Fibroblast of skin of left quadriceps (primary cell): Measurements from ENCODE around the gene KLHL40.
"Not testable (repeated sequence)": the region's sequence is repeated elsewhere in the genome, so short reads cannot be mapped to it uniquely, and the experiment has no call there.

Source experiments
- DNase-seq, 2 experiments: peaks; one replicate each; pipeline ENCODE4 v3.0.0-alpha.2; 2013; ENCODE audit warnings: low read depth in 2 of 2

Gene KLHL40

DNA sequence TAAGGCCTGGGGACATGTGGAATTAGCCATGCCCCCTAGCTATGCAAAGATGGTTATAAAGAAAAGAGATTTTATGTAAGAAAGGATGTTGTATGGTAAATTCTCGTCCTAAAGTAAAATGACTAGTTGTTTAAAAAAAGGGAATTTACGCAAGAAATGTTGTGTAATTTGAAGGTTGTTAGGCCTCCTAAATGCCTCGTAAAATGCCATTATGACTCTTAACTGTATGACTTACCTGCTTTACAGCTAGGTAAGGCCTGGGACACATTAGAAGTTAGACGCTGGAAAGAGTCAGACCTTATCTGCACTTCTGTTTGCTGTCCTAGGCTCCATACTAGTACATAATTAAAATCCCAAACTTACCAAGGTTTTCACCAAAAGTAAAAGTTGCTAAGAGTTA lies 34.8 kb downstream of the KLHL40 start:
- DNase-seq, result no peak

GRCh38 chr3:42721690-42722089 lies 36.4 kb downstream of the KLHL40 start:
- DNase-seq, result no peak

DNA sequence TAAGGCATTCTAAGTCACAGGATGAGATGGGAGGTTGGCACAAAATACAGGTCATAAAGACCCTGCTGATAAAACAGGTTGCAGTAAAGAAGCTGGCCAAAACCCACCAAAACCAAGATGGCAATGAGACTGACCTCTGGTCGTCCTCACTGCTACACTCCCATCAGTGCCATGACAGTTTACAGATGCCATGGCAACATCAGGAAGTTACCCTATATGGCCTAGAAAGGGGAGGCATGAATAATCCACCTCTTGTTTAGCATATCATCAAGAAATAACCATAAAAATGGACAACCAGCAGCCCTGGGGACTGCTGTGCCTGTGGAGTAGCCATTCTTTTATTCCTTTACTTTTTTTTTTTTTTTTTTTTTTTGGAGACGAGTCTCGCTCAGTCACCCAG lies 37.1 kb downstream of the KLHL40 start:
- not testable (repeated sequence) for DNase-seq

DNA sequence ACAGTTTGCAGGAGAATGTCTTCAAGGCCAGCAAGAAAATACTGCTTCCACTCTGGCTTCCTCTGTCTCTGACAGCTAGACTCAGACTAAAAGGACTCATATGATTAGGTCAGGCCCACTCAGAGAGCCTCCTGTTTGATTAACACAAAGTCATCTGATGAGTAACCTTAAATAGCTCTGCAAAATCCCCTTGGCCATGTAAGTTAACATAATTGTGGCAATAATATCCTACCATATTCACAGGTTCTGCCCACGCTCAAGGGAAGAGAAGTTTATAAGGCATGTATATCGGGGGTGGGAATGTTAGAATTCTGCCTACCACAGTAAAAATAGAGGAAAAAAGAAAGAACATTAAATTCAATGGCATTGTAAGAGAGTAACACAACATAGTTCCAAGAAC lies 37.9 kb downstream of the KLHL40 start:
- no peak for DNase-seq

DNA sequence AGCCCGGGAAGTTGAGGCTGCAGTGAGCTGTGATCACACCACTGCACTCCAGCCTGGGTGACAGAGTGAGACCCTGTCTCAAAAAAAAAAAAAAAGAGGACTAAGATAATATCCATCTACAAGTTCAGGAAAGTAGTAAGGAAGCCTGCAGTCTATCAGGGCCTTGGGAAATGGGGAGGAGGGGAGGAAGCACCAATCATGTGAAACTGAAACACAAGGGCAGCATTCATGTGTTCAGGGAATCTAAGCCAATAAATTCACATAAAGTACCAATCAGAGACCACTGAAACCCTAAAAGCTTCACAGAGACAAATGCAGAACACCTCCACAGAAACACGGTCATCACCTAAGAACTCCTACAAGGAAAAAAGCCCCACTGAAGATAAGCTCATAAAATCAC lies 40.1 kb downstream of the KLHL40 start:
- no peak for DNase-seq

- DNase-seq, result no peak
Measured at GRCh38 chr3:42728056-42728455, 42.7 kb downstream of the KLHL40 start.

GRCh38 chr3:42728668-42729364 lies 43.5 kb downstream of the KLHL40 start:
- no peak for DNase-seq

DNA sequence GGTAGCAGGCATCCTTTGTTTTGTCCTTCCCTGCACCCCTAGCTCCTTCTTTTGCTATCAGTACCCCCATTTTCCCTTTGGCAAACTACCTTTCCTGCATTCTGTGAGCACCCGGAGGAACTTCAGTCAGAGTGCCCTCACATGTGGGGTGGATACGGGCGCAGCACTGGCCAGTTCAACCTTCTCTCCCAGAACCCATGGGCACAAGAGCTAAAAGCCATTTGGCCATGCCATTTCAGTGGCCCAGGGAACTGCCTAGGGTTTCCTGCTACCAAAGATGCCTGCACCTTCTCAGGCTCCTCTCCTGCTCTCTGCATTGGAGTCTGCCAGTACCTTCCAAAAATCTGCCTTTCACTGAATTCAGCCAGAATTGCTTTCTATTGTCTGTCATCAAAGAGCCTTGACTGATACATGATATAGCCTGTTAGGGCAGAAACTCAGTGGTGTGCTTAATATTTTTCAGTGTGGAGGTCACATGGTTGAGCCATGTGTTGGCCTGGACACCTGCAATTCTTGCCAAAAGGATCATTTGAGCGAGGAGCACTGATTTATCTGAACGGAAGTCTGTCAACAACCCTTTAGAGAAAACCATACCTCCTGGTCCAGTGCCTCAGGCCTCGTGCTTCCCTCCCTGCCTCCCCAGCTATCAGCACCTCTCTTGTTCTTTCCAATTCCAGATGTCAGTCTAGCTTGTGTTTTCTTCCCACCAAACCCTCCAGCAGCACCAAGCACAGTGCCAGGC lies 44.2 kb downstream of the KLHL40 start:
- DNase-seq, result no peak

DNA sequence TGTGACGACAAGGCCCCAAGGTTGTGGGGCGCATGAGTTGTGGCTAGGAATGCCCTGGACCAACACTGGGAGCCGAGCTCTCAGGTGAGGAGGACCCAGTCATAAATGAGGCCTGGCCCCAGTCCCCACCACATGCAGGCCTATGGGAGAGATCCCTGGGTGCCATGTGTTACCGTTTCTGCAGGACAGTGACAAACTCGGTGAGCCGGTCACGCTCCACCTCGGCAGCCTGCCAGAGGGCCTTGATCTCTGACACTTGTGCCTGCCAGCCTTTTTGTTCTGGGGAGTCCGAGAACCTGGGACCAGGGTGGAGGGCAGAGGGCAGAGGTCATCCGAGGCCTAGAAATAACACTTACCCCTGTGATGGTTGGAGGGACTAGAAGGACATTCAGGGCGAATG lies 45.0 kb downstream of the KLHL40 start:
- DNase-seq, result no peak

DNA sequence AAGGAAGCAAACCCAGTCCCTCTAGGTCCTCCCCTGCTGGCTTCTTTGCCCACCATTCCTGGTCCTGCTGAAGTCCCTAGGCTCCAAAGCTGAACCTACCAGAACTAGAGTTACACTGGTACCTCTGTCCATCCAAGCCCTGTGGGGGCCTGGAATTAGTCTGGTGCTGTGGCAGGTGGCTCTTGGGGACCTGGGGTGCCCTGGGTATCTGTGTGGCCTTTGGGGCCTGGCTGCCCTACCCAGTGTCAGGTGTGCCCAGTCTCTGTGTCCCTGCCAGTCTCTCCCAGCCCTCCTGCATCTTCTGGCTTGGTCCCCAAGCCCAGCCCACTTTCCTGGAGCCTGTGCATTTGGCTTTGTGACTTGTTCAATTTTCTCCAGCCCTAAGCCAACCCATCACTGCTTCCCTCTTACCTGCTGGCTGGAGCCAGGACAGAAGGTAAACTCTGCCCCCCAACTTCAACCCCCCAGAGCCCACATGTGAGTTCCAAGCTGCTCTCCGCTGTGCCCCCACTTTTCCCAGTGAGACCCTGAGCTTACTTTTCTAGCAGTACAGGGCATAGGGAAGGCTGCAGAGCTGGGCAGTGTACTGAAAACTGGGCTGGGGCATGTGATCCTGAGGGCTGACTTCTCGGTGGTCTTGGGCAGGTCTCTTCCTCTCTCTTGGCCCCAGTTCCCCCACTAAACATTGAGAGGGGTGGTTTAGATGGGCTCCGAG lies 45.5 kb downstream of the KLHL40 start:
- no peak for DNase-seq

GRCh38 chr3:42731476-42732195 lies 46.3 kb downstream of the KLHL40 start:
- no peak for DNase-seq

- no peak for DNase-seq
Measured at GRCh38 chr3:42732196-42732828, 47.0 kb downstream of the KLHL40 start.

DNA sequence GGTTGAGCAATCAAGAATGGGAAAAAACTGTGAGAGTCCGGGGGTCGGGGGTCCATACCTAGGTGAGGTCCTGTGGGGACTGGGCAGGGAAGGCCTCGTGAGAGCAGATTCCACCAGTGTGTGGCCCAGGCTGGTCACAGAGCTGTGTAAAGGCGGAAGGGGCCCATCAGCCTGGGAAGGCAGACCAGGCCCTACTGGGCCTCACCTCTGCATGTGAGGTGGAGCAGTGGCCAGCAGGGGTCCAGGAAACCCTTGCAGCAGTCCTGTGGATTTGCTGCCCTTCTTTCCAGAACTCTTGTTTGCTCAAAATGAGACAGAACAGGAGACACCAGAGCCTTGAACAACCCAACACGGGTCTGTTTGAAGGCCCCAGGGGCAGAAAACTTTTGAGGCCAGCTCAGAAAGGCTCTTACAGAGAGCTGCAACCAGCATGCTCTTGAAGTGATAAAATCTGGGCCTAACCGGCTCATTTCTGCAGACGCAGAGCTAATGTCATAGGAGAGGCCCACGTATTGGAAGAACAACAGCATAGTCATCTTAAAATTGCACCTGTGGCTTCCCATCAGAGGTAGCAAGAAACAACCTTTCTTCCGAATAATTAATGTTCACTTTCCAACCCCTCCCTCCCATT lies 47.6 kb downstream of the KLHL40 start:
- no peak for DNase-seq

DNA sequence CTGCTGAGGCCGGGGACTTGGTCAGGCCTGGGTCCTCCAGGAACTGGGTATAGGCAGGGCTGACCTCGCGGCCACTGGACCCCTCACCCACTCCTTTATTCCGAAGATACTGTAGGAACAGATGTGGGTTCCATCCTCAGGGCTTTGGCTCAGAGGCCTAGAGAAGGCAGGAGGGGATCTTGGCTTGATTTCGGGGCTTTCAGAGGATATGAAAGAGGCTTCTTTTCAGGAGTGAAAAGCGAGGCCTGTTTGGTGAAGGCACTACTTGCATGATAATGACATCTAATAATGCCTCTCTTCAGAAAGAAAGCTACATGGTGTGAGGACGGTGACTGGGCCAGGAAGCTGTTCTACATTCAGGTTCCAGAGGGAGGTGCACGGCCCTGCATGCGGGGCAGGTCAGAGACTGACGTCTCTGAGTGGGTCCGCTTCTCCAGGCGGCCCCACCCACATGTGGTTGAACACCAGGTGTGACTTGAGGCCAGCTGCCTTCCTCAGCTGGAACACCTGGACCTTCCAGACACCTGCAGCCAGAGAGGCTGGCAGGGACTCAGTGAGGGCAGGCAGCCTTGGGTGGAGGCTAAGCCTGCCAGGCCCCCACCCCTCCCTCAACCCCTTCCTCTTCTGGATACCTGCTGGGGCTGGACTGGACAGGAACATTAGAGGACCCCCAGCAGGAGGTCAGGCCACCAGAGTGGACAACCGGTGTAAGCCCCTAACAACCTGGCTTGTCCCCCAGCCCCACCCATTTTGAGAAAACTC lies 48.3 kb downstream of the KLHL40 start:
- no peak for DNase-seq

GRCh38 chr3:42734263-42734860 lies 49.0 kb downstream of the KLHL40 start:
- DNase-seq, result no peak

DNA sequence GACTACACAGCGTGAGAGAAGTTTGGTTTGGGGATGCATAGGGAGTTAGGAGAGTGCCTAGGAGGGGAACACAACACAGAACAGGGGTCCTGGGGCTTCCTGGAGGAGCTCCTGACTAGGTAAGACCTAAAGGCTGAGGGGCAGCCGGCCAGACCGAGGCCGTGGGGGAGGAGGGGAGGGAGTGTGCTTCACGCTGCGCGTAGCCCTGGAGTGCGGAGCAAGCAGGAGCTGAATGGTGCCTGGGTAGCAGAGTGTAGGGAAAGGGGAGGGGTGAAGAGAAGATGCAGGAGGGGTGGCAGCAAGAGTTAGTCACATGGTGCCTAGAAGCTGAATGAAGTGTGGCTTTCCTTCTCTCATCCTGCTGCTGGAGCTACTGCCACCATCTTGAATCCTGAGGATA lies 49.7 kb downstream of the KLHL40 start:
- no peak for DNase-seq

DNA sequence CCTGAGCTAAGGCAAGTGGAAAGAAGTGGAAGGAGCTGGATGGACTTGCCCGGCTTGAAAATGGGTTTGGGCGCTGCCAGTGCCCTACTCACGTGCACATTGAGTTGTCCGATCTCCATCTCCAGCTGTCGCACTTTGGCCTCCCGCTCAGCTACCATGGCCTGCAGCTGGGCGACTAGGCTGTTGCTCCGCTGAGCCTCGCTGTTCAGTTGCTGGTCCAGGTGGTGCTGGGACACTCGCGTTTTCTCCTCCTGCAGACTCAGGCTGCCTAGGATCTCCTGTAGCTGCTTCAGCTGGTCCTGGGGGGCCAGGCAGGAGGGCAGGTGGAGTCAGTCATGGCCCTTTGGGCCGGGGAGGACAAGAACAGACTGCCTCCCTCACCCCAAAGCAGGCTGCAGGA lies 50.3 kb downstream of the KLHL40 start:
- no peak for DNase-seq

- no peak for DNase-seq
Measured at GRCh38 chr3:42736081-42736480, 50.7 kb downstream of the KLHL40 start.

- DNase-seq, result no peak
Measured at GRCh38 chr3:42736531-42736930, 51.2 kb downstream of the KLHL40 start.
